GM23338 (cell line): Measurements from ENCODE around the gene OR2J1. TPM values are rescaled to one million over a fixed set of nuclear protein-coding genes. Genes with fewer than 3 reads are reported as not detected.

Experiments
- ATAC-seq: fragments of 200-7000 bp; cut with Tn5 transposase; 3 replicates; pipeline ENCODE4 v1.9.1; 2020
- DNase-seq: peaks from one replicate; pipeline ENCODE4 v3.0.0-alpha.2; 2015; ENCODE audit warnings: low spot score
- H2AFZ ChIP-seq: fragments of 200-600 bp; sonication (generic); 2 replicates; pipeline ENCODE4 v1.8.0; 2016; ENCODE audit warnings: antibody characterized with exemption, mild to moderate bottlenecking, moderate library complexity
- H3F3A ChIP-seq: fragments of 200-600 bp; sonication (generic); replicated peaks from 2 replicates; pipeline ENCODE4 v1.8.0; 2017; ENCODE audit warnings: antibody characterized with exemption, mixed run types, low read depth
- H3K27ac ChIP-seq: fragments of 200-600 bp; sonication (generic); 2 replicates; pipeline ENCODE4 v1.6.1; 2016; ENCODE audit warnings: low read depth
- H3K27me3 ChIP-seq: fragments of 200-600 bp; sonication (generic); 2 replicates; pipeline ENCODE4 v1.8.0; 2016; ENCODE audit warnings: mild to moderate bottlenecking, mixed run types, moderate library complexity; ENCODE audit not compliant: insufficient read depth
- H3K36me3 ChIP-seq: fragments of 200-600 bp; sonication (generic); 2 replicates; pipeline ENCODE4 v1.8.0; 2016; ENCODE audit warnings: mild to moderate bottlenecking; ENCODE audit not compliant: insufficient read depth
- H3K4me1 ChIP-seq: fragments of 200-600 bp; sonication (generic); 2 replicates; pipeline ENCODE4 v1.8.0; 2016; ENCODE audit warnings: mild to moderate bottlenecking, moderate library complexity; ENCODE audit not compliant: insufficient read depth
- H3K4me2 ChIP-seq: fragments of 200-600 bp; sonication (generic); 2 replicates; pipeline ENCODE4 v1.7.1; 2017; ENCODE audit warnings: mixed run types
- H3K4me3 ChIP-seq: fragments of 200-600 bp; sonication (generic); 2 replicates; pipeline ENCODE4 v1.6.1; 2016; ENCODE audit warnings: mixed run types
- H3K79me2 ChIP-seq: fragments of 200-600 bp; sonication (generic); replicated peaks from 2 replicates; pipeline ENCODE4 v1.8.0; 2017; ENCODE audit warnings: mild to moderate bottlenecking; ENCODE audit not compliant: insufficient read depth
- H3K9me2 ChIP-seq: fragments of 200-600 bp; sonication (generic); 2 replicates; pipeline ENCODE4 v1.8.0; 2017; ENCODE audit not compliant: insufficient read depth
- H4K20me1 ChIP-seq: fragments of 200-600 bp; sonication (generic); replicated peaks from 2 replicates; pipeline ENCODE4 v1.8.0; 2017; ENCODE audit warnings: mild to moderate bottlenecking; ENCODE audit not compliant: insufficient read depth
- H3K27ac Mint-ChIP-seq: 2 replicates; pipeline ENCODE4 v1.8.0; 2020; ENCODE audit warnings: inconsistent platforms, mild to moderate bottlenecking, moderate library complexity, mixed read lengths
- H3K27me3 Mint-ChIP-seq: 3 replicates; pipeline ENCODE4 v1.8.0; 2022; ENCODE audit warnings: low read depth, mild to moderate bottlenecking, moderate library complexity, mixed read lengths, inconsistent platforms; ENCODE audit not compliant: insufficient read depth, poor library complexity
- H3K36me3 Mint-ChIP-seq: 3 replicates; pipeline ENCODE4 v1.8.0; 2021; ENCODE audit warnings: low read depth, mild to moderate bottlenecking, inconsistent platforms, moderate library complexity, mixed read lengths
- H3K4me1 Mint-ChIP-seq: 3 replicates; pipeline ENCODE4 v1.8.0; 2020; ENCODE audit warnings: mild to moderate bottlenecking, inconsistent platforms, mixed read lengths
- H3K4me3 Mint-ChIP-seq: 3 replicates; pipeline ENCODE4 v1.8.0; 2021; ENCODE audit warnings: moderate library complexity, mild to moderate bottlenecking, inconsistent platforms, mixed read lengths
- H3K9me3 Mint-ChIP-seq: 3 replicates; pipeline ENCODE4 v1.8.0; 2020; ENCODE audit warnings: moderate library complexity, mild to moderate bottlenecking, inconsistent platforms, mixed read lengths
- CREB1 ChIP-seq: fragments of 250-450 bp; sonication (Bioruptor Pico); IDR thresholded peaks from 2 replicates; pipeline ENCODE4 v1.5.0; 2020; ENCODE audit warnings: low read depth, mild to moderate bottlenecking, moderate library complexity
- CTCF ChIP-seq, 2 experiments: fragments of 200-600 bp in 1 of 2; sonication (generic) in 1 of 2; conservative IDR thresholded peaks; 2 replicates each; pipeline versions ENCODE4 v1.5.1 to v1.6.1; 2016 to 2017; ENCODE audit warnings: antibody characterized with exemption in 2 of 2, low read depth in 2 of 2, mild to moderate bottlenecking in 2 of 2, moderate library complexity in 1 of 2
- ETS1 ChIP-seq: IDR thresholded peaks from 2 replicates; pipeline ENCODE4 v1.6.1; 2016; ENCODE audit warnings: antibody characterized with exemption
- EZH2 ChIP-seq: fragments of 200-600 bp; sonication (generic); IDR thresholded peaks from one replicate; pipeline ENCODE4 v1.8.0; 2017; ENCODE audit warnings: antibody characterized with exemption, mild to moderate bottlenecking, low read depth; ENCODE audit not compliant: unreplicated experiment
- EZH2phosphoT487 ChIP-seq: fragments of 200-600 bp; sonication (generic); IDR thresholded peaks from one replicate; pipeline ENCODE4 v1.8.1; 2018; ENCODE audit warnings: antibody characterized with exemption; ENCODE audit not compliant: unreplicated experiment
- JUNB ChIP-seq: IDR thresholded peaks from one replicate; pipeline ENCODE4 v1.6.1; 2016; ENCODE audit warnings: antibody characterized with exemption; ENCODE audit not compliant: unreplicated experiment
- NANOG ChIP-seq: IDR thresholded peaks from 2 replicates; pipeline ENCODE4 v1.6.1; 2016; ENCODE audit warnings: antibody characterized with exemption, borderline replicate concordance
- POLR2AphosphoS5 ChIP-seq: IDR thresholded peaks from 2 replicates; pipeline ENCODE4 v1.6.1; 2016; ENCODE audit warnings: antibody characterized with exemption, low read depth
- REST ChIP-seq: IDR thresholded peaks from one replicate; pipeline ENCODE4 v1.6.1; 2018; ENCODE audit warnings: antibody characterized with exemption; ENCODE audit not compliant: unreplicated experiment
- STAT1 ChIP-seq: IDR thresholded peaks from one replicate; pipeline ENCODE4 v1.6.1; 2016; ENCODE audit warnings: antibody characterized with exemption; ENCODE audit not compliant: unreplicated experiment
- ZNF114 ChIP-seq: fragments of 250-450 bp; sonication (Bioruptor Pico); IDR thresholded peaks from 2 replicates; pipeline ENCODE4 v1.5.0; 2020; ENCODE audit warnings: mild to moderate bottlenecking, moderate library complexity
- ZNF331 ChIP-seq: fragments of 250-450 bp; sonication (Bioruptor Pico); IDR thresholded peaks from 2 replicates; pipeline ENCODE4 v1.5.0; 2020; ENCODE audit warnings: low read depth, mild to moderate bottlenecking, moderate library complexity
- ZNF462 ChIP-seq: fragments of 250-450 bp; sonication (Bioruptor Pico); IDR thresholded peaks from 2 replicates; pipeline ENCODE4 v1.5.0; 2020; ENCODE audit warnings: mild to moderate bottlenecking, moderate library complexity
- polyA plus RNA-seq: library from polyadenylated mRNA; unstranded; fragments of >200 nt; fragmentation: Nextera tagmentation; extraction: Ambion mirVana; gene quantifications from 2 replicates; pipeline ENCODE4 v1.2.1, GENCODE V29; 2016
- total RNA-seq: library from RNA; depleted of rRNA; stranded (reverse); fragments of >200 nt; shearing (Covaris generic); gene quantifications from 2 replicates; pipeline ENCODE4 v1.2.3, GENCODE V29; 2014

Gene OR2J1
- total and polyA plus RNA-seq, 2 experiments from 2014 or later, result not detected

DNA sequence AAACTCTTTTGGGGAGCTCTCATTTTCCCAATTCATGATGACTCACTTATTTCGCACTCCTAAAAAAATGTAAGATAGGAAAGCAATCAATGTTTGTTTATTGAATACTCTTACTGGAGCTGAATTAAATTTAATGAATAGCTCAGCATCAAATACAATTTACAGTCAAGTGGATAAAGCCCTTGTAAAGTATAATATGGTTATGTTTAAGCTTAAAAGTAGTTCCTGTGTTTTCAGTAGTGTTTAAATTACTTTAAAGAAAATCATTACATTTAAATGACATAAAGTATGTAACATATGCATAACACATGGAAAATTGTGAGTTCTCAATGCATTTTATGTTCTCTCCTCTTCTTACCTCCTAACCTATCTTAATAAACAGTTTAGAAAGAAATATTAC lies 12.1 kb upstream of the OR2J1 start, which contains the start of gene OR2B3:
Gene OR2B3 (minus strand): TSS at position 101 of the 400 bp plus-strand sequence. CDS start 65 bp downstream, at position 36.
- H3K27me3 Mint-ChIP-seq, result peaks cover 4% of the 10 kb centered on the region
- Histone ChIP-seq H3K27me3 (no peaks in the 10 kb centered on the region), H3K36me3 (no peaks in the 10 kb centered on the region), H3K79me2 (no peaks in the 10 kb centered on the region), H3F3A (no peaks in the 10 kb centered on the region), H3K27ac (no peak within 1 kb of the TSS), H3K4me1 (no peaks in the 10 kb centered on the region), H3K4me2 (no peak within 1 kb of the TSS), H3K4me3 (no peak within 1 kb of the TSS), H4K20me1 (no peaks in the 10 kb centered on the region), H2AFZ (no peak within 1 kb of the TSS), H3K9me2 (no peaks in the 10 kb centered on the region; the same call in 1 of the 2 replicates)
- DNase-seq (no peak), ATAC-seq (no peak)
- no peak within 1 kb of the TSS for H3K27ac Mint-ChIP-seq
- TF ChIP-seq ZNF114 (CRISPR knock-in tag) (no peak), CTCF (conservative IDR thresholded peaks at IDR 0.05; ENCODE audit: low read depth in 2 of 2) (no peak), NANOG (no peak), REST (no peak), EZH2phosphoT487 (no peak), EZH2 (no peak), ZNF331 (CRISPR knock-in tag) (no peak), ETS1 (no peak), CREB1 (no peak), ZNF462 (CRISPR knock-in tag) (no peak), POLR2AphosphoS5 (no peak), STAT1 (no peak), JUNB (no peak)
- no peaks in the 10 kb centered on the region for H3K4me1 Mint-ChIP-seq
- H3K36me3 Mint-ChIP-seq, result no peaks in the 10 kb centered on the region
- H3K4me3 Mint-ChIP-seq, result no peak within 1 kb of the TSS
- H3K9me3 Mint-ChIP-seq, result no peaks in the 10 kb centered on the region; the same call in 2 of the 3 replicates
